HEK293 (cell line): Measurements from ENCODE around the gene DLGAP3.

Source experiments
- CTCF ChIP-seq: fragments of 450-650 bp; formaldehyde crosslinking; IDR thresholded peaks from 2 replicates; pipeline ENCODE4 v1.5.1; 2016; ENCODE audit warnings: missing biosample characterization, missing genetic modification characterization
- ZBTB8A ChIP-seq: fragments of 450-650 bp; formaldehyde crosslinking; IDR thresholded peaks from 2 replicates; pipeline ENCODE4 v1.5.1; 2016; ENCODE audit warnings: missing biosample characterization, missing genetic modification characterization
- ZNF221 ChIP-seq: fragments of 450-650 bp; formaldehyde crosslinking; IDR thresholded peaks from 2 replicates; pipeline ENCODE4 v1.5.1; 2017; ENCODE audit warnings: missing biosample characterization, missing genetic modification characterization, borderline replicate concordance

- TF ChIP-seq CTCF (tag by site-specific recombination) (no peak), ZBTB8A (tag by site-specific recombination) (no peak), ZNF221 (tag by site-specific recombination) (no peak)
Measured at GRCh38 chr1:34908369-34908768, 21.1 kb downstream of the DLGAP3 start.
